GM23338 (cell line): ENCODE results near the gene FAM76A. TPM values are rescaled to one million over a fixed set of nuclear protein-coding genes. Genes with fewer than 3 reads are reported as not detected.

ENCODE experiments used
- ATAC-seq: fragments of 200-7000 bp; cut with Tn5 transposase; 3 replicates; pipeline ENCODE4 v1.9.1; 2020
- DNase-seq: peaks from one replicate; pipeline ENCODE4 v3.0.0-alpha.2; 2015; ENCODE audit warnings: low spot score
- H2AFZ ChIP-seq: fragments of 200-600 bp; sonication (generic); 2 replicates; pipeline ENCODE4 v1.8.0; 2016; ENCODE audit warnings: antibody characterized with exemption, mild to moderate bottlenecking, moderate library complexity
- H3F3A ChIP-seq: fragments of 200-600 bp; sonication (generic); replicated peaks from 2 replicates; pipeline ENCODE4 v1.8.0; 2017; ENCODE audit warnings: antibody characterized with exemption, mixed run types, low read depth
- H3K27ac ChIP-seq: fragments of 200-600 bp; sonication (generic); 2 replicates; pipeline ENCODE4 v1.6.1; 2016; ENCODE audit warnings: low read depth
- H3K27me3 ChIP-seq: fragments of 200-600 bp; sonication (generic); 2 replicates; pipeline ENCODE4 v1.8.0; 2016; ENCODE audit warnings: mild to moderate bottlenecking, mixed run types, moderate library complexity; ENCODE audit not compliant: insufficient read depth
- H3K36me3 ChIP-seq: fragments of 200-600 bp; sonication (generic); 2 replicates; pipeline ENCODE4 v1.8.0; 2016; ENCODE audit warnings: mild to moderate bottlenecking; ENCODE audit not compliant: insufficient read depth
- H3K4me1 ChIP-seq: fragments of 200-600 bp; sonication (generic); 2 replicates; pipeline ENCODE4 v1.8.0; 2016; ENCODE audit warnings: mild to moderate bottlenecking, moderate library complexity; ENCODE audit not compliant: insufficient read depth
- H3K4me2 ChIP-seq: fragments of 200-600 bp; sonication (generic); 2 replicates; pipeline ENCODE4 v1.7.1; 2017; ENCODE audit warnings: mixed run types
- H3K4me3 ChIP-seq: fragments of 200-600 bp; sonication (generic); 2 replicates; pipeline ENCODE4 v1.6.1; 2016; ENCODE audit warnings: mixed run types
- H3K79me2 ChIP-seq: fragments of 200-600 bp; sonication (generic); replicated peaks from 2 replicates; pipeline ENCODE4 v1.8.0; 2017; ENCODE audit warnings: mild to moderate bottlenecking; ENCODE audit not compliant: insufficient read depth
- H3K9me2 ChIP-seq: fragments of 200-600 bp; sonication (generic); 2 replicates; pipeline ENCODE4 v1.8.0; 2017; ENCODE audit not compliant: insufficient read depth
- H4K20me1 ChIP-seq: fragments of 200-600 bp; sonication (generic); replicated peaks from 2 replicates; pipeline ENCODE4 v1.8.0; 2017; ENCODE audit warnings: mild to moderate bottlenecking; ENCODE audit not compliant: insufficient read depth
- H3K27ac Mint-ChIP-seq: 2 replicates; pipeline ENCODE4 v1.8.0; 2020; ENCODE audit warnings: inconsistent platforms, mild to moderate bottlenecking, moderate library complexity, mixed read lengths
- H3K27me3 Mint-ChIP-seq: 3 replicates; pipeline ENCODE4 v1.8.0; 2022; ENCODE audit warnings: low read depth, mild to moderate bottlenecking, moderate library complexity, mixed read lengths, inconsistent platforms; ENCODE audit not compliant: insufficient read depth, poor library complexity
- H3K36me3 Mint-ChIP-seq: 3 replicates; pipeline ENCODE4 v1.8.0; 2021; ENCODE audit warnings: low read depth, mild to moderate bottlenecking, inconsistent platforms, moderate library complexity, mixed read lengths
- H3K4me1 Mint-ChIP-seq: 3 replicates; pipeline ENCODE4 v1.8.0; 2020; ENCODE audit warnings: mild to moderate bottlenecking, inconsistent platforms, mixed read lengths
- H3K4me3 Mint-ChIP-seq: 3 replicates; pipeline ENCODE4 v1.8.0; 2021; ENCODE audit warnings: moderate library complexity, mild to moderate bottlenecking, inconsistent platforms, mixed read lengths
- H3K9me3 Mint-ChIP-seq: 3 replicates; pipeline ENCODE4 v1.8.0; 2020; ENCODE audit warnings: moderate library complexity, mild to moderate bottlenecking, inconsistent platforms, mixed read lengths
- CREB1 ChIP-seq: fragments of 250-450 bp; sonication (Bioruptor Pico); IDR thresholded peaks from 2 replicates; pipeline ENCODE4 v1.5.0; 2020; ENCODE audit warnings: low read depth, mild to moderate bottlenecking, moderate library complexity
- CTCF ChIP-seq, 2 experiments: fragments of 200-600 bp in 1 of 2; sonication (generic) in 1 of 2; conservative IDR thresholded peaks; 2 replicates each; pipeline versions ENCODE4 v1.5.1 to v1.6.1; 2016 to 2017; ENCODE audit warnings: antibody characterized with exemption in 2 of 2, low read depth in 2 of 2, mild to moderate bottlenecking in 2 of 2, moderate library complexity in 1 of 2
- EZH2 ChIP-seq: fragments of 200-600 bp; sonication (generic); IDR thresholded peaks from one replicate; pipeline ENCODE4 v1.8.0; 2017; ENCODE audit warnings: antibody characterized with exemption, mild to moderate bottlenecking, low read depth; ENCODE audit not compliant: unreplicated experiment
- EZH2phosphoT487 ChIP-seq: fragments of 200-600 bp; sonication (generic); IDR thresholded peaks from one replicate; pipeline ENCODE4 v1.8.1; 2018; ENCODE audit warnings: antibody characterized with exemption; ENCODE audit not compliant: unreplicated experiment
- JUNB ChIP-seq: IDR thresholded peaks from one replicate; pipeline ENCODE4 v1.6.1; 2016; ENCODE audit warnings: antibody characterized with exemption; ENCODE audit not compliant: unreplicated experiment
- NANOG ChIP-seq: IDR thresholded peaks from 2 replicates; pipeline ENCODE4 v1.6.1; 2016; ENCODE audit warnings: antibody characterized with exemption, borderline replicate concordance
- POLR2AphosphoS5 ChIP-seq: IDR thresholded peaks from 2 replicates; pipeline ENCODE4 v1.6.1; 2016; ENCODE audit warnings: antibody characterized with exemption, low read depth
- STAT1 ChIP-seq: IDR thresholded peaks from one replicate; pipeline ENCODE4 v1.6.1; 2016; ENCODE audit warnings: antibody characterized with exemption; ENCODE audit not compliant: unreplicated experiment
- ZNF114 ChIP-seq: fragments of 250-450 bp; sonication (Bioruptor Pico); IDR thresholded peaks from 2 replicates; pipeline ENCODE4 v1.5.0; 2020; ENCODE audit warnings: mild to moderate bottlenecking, moderate library complexity
- ZNF331 ChIP-seq: fragments of 250-450 bp; sonication (Bioruptor Pico); IDR thresholded peaks from 2 replicates; pipeline ENCODE4 v1.5.0; 2020; ENCODE audit warnings: low read depth, mild to moderate bottlenecking, moderate library complexity
- polyA plus RNA-seq: library from polyadenylated mRNA; unstranded; fragments of >200 nt; fragmentation: Nextera tagmentation; extraction: Ambion mirVana; gene quantifications from 2 replicates; pipeline ENCODE4 v1.2.1, GENCODE V29; 2016
- total RNA-seq: library from RNA; depleted of rRNA; stranded (reverse); fragments of >200 nt; shearing (Covaris generic); gene quantifications from 2 replicates; pipeline ENCODE4 v1.2.3, GENCODE V29; 2014
- TF ChIP-seq, protein P1 (sequence below): IDR thresholded peaks from one replicate; pipeline ENCODE4 v1.6.1; 2018; ENCODE audit warnings: antibody characterized with exemption; ENCODE audit not compliant: unreplicated experiment
- TF ChIP-seq, protein P2 (sequence below): fragments of 250-450 bp; sonication (Bioruptor Pico); IDR thresholded peaks from 2 replicates; pipeline ENCODE4 v1.5.0; 2020; ENCODE audit warnings: mild to moderate bottlenecking, moderate library complexity
- TF ChIP-seq, protein P3 (sequence below): IDR thresholded peaks from 2 replicates; pipeline ENCODE4 v1.6.1; 2016; ENCODE audit warnings: antibody characterized with exemption

The FAM76A gene
- total and polyA plus RNA-seq, 2 experiments from 2014 or later, result 12.5 to 13.8 TPM

DNA sequence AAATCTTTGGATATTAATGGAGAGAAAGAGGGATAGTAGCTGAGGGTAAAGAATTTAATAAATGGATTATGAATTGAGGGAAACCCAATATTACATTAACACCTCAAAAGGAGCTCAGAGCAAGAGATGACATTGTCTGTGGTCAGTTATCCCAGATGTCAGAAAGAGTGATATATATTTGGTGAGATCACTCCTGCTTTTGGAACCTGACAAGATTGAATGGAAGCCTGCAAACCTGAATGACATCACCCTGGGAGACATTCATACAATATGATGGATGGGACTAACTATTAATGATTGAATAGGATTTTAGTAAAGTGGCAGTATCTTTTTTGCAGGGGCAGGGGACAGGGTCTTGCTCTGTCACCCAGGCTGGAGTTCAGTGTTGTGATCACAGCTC, 47.0 kb upstream of the FAM76A start:
- H3K4me1 Mint-ChIP-seq, result no peaks in the 10 kb centered on the region

More for the DNA sequence above, 47.0 kb upstream of the FAM76A start:
- Histone ChIP-seq H4K20me1 (no peaks in the 10 kb centered on the region), H3K27me3 (no peaks in the 10 kb centered on the region), H3K36me3 (no peaks in the 10 kb centered on the region; the same call in 1 of the 2 replicates), H3K4me2 (no peak overlapping the region), H3K9me2 (no peaks in the 10 kb centered on the region), H3K4me3 (no peak overlapping the region), H3K4me1 (no peaks in the 10 kb centered on the region), H3F3A (no peaks in the 10 kb centered on the region), H3K27ac (no peak overlapping the region), H2AFZ (no peak overlapping the region), H3K79me2 (no peaks in the 10 kb centered on the region)
- no peak for DNase-seq
- H3K4me3 Mint-ChIP-seq, result no peak overlapping the region
- H3K27me3 Mint-ChIP-seq, result no peaks in the 10 kb centered on the region
- no peak for ATAC-seq
- H3K36me3 Mint-ChIP-seq, result peaks cover 23% of the 10 kb centered on the region
- peaks cover 52% of the 10 kb centered on the region for H3K9me3 Mint-ChIP-seq
- H3K27ac Mint-ChIP-seq, result no peak overlapping the region
- TF ChIP-seq EZH2, result no peak
- no peak for TF ChIP-seq JUNB
- no peak for TF ChIP-seq NANOG
- TF ChIP-seq STAT1, result no peak
- TF ChIP-seq, protein P1, sequence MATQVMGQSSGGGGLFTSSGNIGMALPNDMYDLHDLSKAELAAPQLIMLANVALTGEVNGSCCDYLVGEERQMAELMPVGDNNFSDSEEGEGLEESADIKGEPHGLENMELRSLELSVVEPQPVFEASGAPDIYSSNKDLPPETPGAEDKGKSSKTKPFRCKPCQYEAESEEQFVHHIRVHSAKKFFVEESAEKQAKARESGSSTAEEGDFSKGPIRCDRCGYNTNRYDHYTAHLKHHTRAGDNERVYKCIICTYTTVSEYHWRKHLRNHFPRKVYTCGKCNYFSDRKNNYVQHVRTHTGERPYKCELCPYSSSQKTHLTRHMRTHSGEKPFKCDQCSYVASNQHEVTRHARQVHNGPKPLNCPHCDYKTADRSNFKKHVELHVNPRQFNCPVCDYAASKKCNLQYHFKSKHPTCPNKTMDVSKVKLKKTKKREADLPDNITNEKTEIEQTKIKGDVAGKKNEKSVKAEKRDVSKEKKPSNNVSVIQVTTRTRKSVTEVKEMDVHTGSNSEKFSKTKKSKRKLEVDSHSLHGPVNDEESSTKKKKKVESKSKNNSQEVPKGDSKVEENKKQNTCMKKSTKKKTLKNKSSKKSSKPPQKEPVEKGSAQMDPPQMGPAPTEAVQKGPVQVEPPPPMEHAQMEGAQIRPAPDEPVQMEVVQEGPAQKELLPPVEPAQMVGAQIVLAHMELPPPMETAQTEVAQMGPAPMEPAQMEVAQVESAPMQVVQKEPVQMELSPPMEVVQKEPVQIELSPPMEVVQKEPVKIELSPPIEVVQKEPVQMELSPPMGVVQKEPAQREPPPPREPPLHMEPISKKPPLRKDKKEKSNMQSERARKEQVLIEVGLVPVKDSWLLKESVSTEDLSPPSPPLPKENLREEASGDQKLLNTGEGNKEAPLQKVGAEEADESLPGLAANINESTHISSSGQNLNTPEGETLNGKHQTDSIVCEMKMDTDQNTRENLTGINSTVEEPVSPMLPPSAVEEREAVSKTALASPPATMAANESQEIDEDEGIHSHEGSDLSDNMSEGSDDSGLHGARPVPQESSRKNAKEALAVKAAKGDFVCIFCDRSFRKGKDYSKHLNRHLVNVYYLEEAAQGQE, result no peak
- TF ChIP-seq ZNF114 (CRISPR knock-in tag), result no peak
- no peak for TF ChIP-seq EZH2phosphoT487
- TF ChIP-seq, protein P2, sequence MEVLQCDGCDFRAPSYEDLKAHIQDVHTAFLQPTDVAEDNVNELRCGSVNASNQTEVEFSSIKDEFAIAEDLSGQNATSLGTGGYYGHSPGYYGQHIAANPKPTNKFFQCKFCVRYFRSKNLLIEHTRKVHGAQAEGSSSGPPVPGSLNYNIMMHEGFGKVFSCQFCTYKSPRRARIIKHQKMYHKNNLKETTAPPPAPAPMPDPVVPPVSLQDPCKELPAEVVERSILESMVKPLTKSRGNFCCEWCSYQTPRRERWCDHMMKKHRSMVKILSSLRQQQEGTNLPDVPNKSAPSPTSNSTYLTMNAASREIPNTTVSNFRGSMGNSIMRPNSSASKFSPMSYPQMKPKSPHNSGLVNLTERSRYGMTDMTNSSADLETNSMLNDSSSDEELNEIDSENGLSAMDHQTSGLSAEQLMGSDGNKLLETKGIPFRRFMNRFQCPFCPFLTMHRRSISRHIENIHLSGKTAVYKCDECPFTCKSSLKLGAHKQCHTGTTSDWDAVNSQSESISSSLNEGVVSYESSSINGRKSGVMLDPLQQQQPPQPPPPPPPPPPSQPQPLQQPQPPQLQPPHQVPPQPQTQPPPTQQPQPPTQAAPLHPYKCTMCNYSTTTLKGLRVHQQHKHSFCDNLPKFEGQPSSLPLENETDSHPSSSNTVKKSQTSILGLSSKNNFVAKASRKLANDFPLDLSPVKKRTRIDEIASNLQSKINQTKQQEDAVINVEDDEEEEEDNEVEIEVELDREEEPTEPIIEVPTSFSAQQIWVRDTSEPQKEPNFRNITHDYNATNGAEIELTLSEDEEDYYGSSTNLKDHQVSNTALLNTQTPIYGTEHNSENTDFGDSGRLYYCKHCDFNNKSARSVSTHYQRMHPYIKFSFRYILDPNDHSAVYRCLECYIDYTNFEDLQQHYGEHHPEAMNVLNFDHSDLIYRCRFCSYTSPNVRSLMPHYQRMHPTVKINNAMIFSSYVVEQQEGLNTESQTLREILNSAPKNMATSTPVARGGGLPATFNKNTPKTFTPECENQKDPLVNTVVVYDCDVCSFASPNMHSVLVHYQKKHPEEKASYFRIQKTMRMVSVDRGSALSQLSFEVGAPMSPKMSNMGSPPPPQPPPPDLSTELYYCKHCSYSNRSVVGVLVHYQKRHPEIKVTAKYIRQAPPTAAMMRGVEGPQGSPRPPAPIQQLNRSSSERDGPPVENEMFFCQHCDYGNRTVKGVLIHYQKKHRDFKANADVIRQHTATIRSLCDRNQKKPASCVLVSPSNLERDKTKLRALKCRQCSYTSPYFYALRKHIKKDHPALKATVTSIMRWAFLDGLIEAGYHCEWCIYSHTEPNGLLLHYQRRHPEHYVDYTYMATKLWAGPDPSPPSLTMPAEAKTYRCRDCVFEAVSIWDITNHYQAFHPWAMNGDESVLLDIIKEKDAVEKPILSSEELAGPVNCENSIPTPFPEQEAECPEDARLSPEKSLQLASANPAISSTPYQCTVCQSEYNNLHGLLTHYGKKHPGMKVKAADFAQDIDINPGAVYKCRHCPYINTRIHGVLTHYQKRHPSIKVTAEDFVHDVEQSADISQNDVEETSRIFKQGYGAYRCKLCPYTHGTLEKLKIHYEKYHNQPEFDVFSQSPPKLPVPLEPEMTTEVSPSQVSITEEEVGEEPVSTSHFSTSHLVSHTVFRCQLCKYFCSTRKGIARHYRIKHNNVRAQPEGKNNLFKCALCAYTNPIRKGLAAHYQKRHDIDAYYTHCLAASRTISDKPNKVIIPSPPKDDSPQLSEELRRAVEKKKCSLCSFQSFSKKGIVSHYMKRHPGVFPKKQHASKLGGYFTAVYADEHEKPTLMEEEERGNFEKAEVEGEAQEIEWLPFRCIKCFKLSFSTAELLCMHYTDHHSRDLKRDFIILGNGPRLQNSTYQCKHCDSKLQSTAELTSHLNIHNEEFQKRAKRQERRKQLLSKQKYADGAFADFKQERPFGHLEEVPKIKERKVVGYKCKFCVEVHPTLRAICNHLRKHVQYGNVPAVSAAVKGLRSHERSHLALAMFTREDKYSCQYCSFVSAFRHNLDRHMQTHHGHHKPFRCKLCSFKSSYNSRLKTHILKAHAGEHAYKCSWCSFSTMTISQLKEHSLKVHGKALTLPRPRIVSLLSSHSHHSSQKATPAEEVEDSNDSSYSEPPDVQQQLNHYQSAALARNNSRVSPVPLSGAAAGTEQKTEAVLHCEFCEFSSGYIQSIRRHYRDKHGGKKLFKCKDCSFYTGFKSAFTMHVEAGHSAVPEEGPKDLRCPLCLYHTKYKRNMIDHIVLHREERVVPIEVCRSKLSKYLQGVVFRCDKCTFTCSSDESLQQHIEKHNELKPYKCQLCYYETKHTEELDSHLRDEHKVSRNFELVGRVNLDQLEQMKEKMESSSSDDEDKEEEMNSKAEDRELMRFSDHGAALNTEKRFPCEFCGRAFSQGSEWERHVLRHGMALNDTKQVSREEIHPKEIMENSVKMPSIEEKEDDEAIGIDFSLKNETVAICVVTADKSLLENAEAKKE, result no peak
- TF ChIP-seq, protein P3, sequence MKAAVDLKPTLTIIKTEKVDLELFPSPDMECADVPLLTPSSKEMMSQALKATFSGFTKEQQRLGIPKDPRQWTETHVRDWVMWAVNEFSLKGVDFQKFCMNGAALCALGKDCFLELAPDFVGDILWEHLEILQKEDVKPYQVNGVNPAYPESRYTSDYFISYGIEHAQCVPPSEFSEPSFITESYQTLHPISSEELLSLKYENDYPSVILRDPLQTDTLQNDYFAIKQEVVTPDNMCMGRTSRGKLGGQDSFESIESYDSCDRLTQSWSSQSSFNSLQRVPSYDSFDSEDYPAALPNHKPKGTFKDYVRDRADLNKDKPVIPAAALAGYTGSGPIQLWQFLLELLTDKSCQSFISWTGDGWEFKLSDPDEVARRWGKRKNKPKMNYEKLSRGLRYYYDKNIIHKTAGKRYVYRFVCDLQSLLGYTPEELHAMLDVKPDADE, result no peak
- TF ChIP-seq ZNF331, result no peak
- TF ChIP-seq POLR2AphosphoS5, result no peak
- no peak for TF ChIP-seq CREB1 (CRISPR knock-in tag)
- no peak for TF ChIP-seq CTCF (conservative IDR thresholded peaks at IDR 0.05; ENCODE audit: low read depth in 2 of 2)
